Prostate gland (tissue), 2 donors: ENCODE results near the gene NQO1.
A peak's percentile ranks its signal among the peaks of the same experiment; 100 is the strongest.

ENCODE experiments used
- POLR2A ChIP-seq: fragments of 450-650 bp; IDR thresholded peaks from one replicate; pipeline ENCODE4 v1.6.1; 2016; ENCODE audit warnings: antibody characterized with exemption, mild to moderate bottlenecking
- TF ChIP-seq, protein P1 (sequence below), 4 experiments: fragments of 200-600 bp in 2 of 4; fragments of 450-650 bp in 2 of 4; sonication (generic) in 2 of 4; IDR thresholded peaks; 1 replicate in 3 of 4; 2 replicates in 1 of 4; pipeline ENCODE4 v1.5.1; 2016 to 2019; ENCODE audit warnings: antibody characterized with exemption in 4 of 4, mild to moderate bottlenecking in 2 of 4, moderate library complexity in 2 of 4

DNA sequence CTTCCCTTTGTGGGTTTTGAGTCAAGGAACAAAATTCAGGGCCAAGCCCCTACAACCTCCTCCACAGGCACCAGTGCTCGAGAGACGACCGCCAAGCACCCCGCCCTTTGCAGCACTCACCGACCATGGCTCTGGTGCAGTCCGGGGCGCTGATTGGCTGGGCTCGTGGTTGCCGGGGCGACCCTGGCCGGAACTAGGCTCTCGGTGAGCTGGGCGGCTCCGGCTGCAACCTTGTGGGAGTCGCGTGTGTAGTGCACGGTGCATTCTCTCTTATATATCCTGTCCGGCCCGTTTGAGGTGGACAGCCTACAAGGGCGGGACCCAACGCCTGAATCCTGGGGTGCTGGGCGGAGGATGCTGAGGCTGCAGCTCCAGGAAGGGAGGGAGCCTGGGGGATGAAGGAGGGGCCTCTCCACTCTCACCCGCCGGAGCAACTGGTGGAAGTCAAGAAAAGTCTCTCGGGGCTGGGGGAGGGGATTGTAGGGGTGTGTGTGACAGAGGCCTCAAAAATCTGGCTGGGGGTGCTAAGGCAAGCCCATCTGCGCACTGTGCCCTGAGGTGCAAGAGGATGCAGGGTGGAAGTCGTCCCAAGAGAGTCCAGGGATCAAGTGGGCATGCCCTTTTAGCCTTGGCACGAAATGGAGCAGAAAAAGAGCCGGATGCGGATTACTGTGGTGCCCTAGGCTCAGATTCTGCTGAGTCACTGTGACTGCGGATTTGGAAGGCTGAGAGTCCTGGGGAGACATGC, at the start of gene NQO1:
- TF ChIP-seq, protein P1, sequence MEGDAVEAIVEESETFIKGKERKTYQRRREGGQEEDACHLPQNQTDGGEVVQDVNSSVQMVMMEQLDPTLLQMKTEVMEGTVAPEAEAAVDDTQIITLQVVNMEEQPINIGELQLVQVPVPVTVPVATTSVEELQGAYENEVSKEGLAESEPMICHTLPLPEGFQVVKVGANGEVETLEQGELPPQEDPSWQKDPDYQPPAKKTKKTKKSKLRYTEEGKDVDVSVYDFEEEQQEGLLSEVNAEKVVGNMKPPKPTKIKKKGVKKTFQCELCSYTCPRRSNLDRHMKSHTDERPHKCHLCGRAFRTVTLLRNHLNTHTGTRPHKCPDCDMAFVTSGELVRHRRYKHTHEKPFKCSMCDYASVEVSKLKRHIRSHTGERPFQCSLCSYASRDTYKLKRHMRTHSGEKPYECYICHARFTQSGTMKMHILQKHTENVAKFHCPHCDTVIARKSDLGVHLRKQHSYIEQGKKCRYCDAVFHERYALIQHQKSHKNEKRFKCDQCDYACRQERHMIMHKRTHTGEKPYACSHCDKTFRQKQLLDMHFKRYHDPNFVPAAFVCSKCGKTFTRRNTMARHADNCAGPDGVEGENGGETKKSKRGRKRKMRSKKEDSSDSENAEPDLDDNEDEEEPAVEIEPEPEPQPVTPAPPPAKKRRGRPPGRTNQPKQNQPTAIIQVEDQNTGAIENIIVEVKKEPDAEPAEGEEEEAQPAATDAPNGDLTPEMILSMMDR (IDR thresholded peaks at IDR 0.05), result no peak
- TF ChIP-seq POLR2A, result peak; percentile 23
